Measurements from ENCODE around the gene INPP4B. TPM values are rescaled to one million over a fixed set of nuclear protein-coding genes. Genes with fewer than 3 reads are reported as not detected.
A peak's percentile ranks its signal among the peaks of the same experiment; 100 is the strongest.

INPP4B gene
- total RNA-seq, 1 experiment from 2014 or later: 17.6 TPM

- no peak for DNase-seq (ENCODE audit: unreplicated experiment)
- Mint-ChIP-seq H3K27me3 (ENCODE audit: insufficient read depth, unreplicated experiment) (no peaks in the 10 kb centered on the region), H3K27ac (ENCODE audit: low read depth, unreplicated experiment) (peak overlapping the region; percentile 94), H3K4me1 (ENCODE audit: insufficient read depth, unreplicated experiment) (peaks cover 29% of the 10 kb centered on the region), H3K36me3 (ENCODE audit: insufficient read depth, unreplicated experiment) (peaks cover 6% of the 10 kb centered on the region), H3K9me3 (ENCODE audit: unreplicated experiment) (no peaks in the 10 kb centered on the region), H3K4me3 (ENCODE audit: unreplicated experiment) (no peak overlapping the region)
- POLR2A ChIA-PET: interaction anchor here (0.9 to 2.2 kb wide), 2 partner anchors 17 to 40 kb away, joined by 3 to 18 read pairs; no protein-coding TSS in a partner anchor
- BruUV-seq (replicated peaks): no TSS peak
- intact Hi-C loops (cut with micrococcal nuclease): no loop called here
- CTCF ChIA-PET: interaction anchor here (1.5 to 1.6 kb wide), 2 partner anchors 8 to 96 kb away, joined by 4 to 6 read pairs; no protein-coding TSS in a partner anchor
- no peak for TF ChIP-seq CTCF (IDR thresholded peaks at IDR 0.05; ENCODE audit: unreplicated experiment)
These were observed 27.6 kb downstream of the INPP4B start for GRCh38 chr4:142818476-142818875.

GRCh38 chr4:142818031-142818430, 28.1 kb downstream of the INPP4B start:
- H3K36me3 Mint-ChIP-seq (ENCODE audit: insufficient read depth, unreplicated experiment): peaks cover 6% of the 10 kb centered on the region
- DNase-seq (ENCODE audit: unreplicated experiment): peak; percentile 9
- POLR2A ChIA-PET: interaction anchor here (0.7 to 2.2 kb wide), 4 partner anchors 9 to 457 kb away, joined by 3 to 18 read pairs (median 4); no protein-coding TSS in a partner anchor
- no peaks in the 10 kb centered on the region for H3K27me3 Mint-ChIP-seq (ENCODE audit: insufficient read depth, unreplicated experiment)
- H3K9me3 Mint-ChIP-seq (ENCODE audit: unreplicated experiment): no peaks in the 10 kb centered on the region
- H3K4me3 Mint-ChIP-seq (ENCODE audit: unreplicated experiment): peak overlapping the region; percentile 52
- no peak for TF ChIP-seq CTCF (IDR thresholded peaks at IDR 0.05; ENCODE audit: unreplicated experiment)
- CTCF ChIA-PET: interaction anchor here (1.5 to 1.6 kb wide), 2 partner anchors 9 to 96 kb away, joined by 4 to 6 read pairs; no protein-coding TSS in a partner anchor
- H3K27ac Mint-ChIP-seq (ENCODE audit: low read depth, unreplicated experiment): peak overlapping the region; percentile 94
- intact Hi-C loops (cut with micrococcal nuclease): no loop called here
- no TSS peak for BruUV-seq (replicated peaks)
- peaks cover 29% of the 10 kb centered on the region for H3K4me1 Mint-ChIP-seq (ENCODE audit: insufficient read depth, unreplicated experiment)

- Mint-ChIP-seq H3K36me3 (ENCODE audit: insufficient read depth, unreplicated experiment) (peaks cover 6% of the 10 kb centered on the region), H3K27me3 (ENCODE audit: insufficient read depth, unreplicated experiment) (no peaks in the 10 kb centered on the region), H3K9me3 (ENCODE audit: unreplicated experiment) (no peaks in the 10 kb centered on the region), H3K4me1 (ENCODE audit: insufficient read depth, unreplicated experiment) (peaks cover 29% of the 10 kb centered on the region), H3K4me3 (ENCODE audit: unreplicated experiment) (peak overlapping the region; percentile 52), H3K27ac (ENCODE audit: low read depth, unreplicated experiment) (peak overlapping the region; percentile 94)
- DNase-seq (ENCODE audit: unreplicated experiment): peak; percentile 93
- BruUV-seq (replicated peaks): no TSS peak
- ChIA-PET CTCF (interaction anchor here (0.9 to 1.6 kb wide), 3 partner anchors 10 to 95 kb away, joined by 4 to 6 read pairs (median 6); no protein-coding TSS in a partner anchor), POLR2A (interaction anchor here (0.7 to 2.2 kb wide), 4 partner anchors 10 to 457 kb away, joined by 3 to 18 read pairs (median 4); no protein-coding TSS in a partner anchor)
- TF ChIP-seq CTCF (IDR thresholded peaks at IDR 0.05; ENCODE audit: unreplicated experiment): no peak
- intact Hi-C loops (cut with micrococcal nuclease): no loop called here
These were observed 28.7 kb downstream of the INPP4B start for GRCh38 chr4:142817442-142817841.

GRCh38 chr4:142815834-142816233, 30.3 kb downstream of the INPP4B start:
- POLR2A ChIA-PET: interaction anchor here (1.1 kb wide), 1 partner anchor 38 kb away, joined by 4 read pairs; no protein-coding TSS in a partner anchor
- intact Hi-C loops (cut with micrococcal nuclease): no loop called here

More at GRCh38 chr4:142815834-142816233, 30.3 kb downstream of the INPP4B start:
- TF ChIP-seq CTCF (IDR thresholded peaks at IDR 0.05; ENCODE audit: unreplicated experiment): no peak
- Mint-ChIP-seq H3K27me3 (ENCODE audit: insufficient read depth, unreplicated experiment) (no peaks in the 10 kb centered on the region), H3K36me3 (ENCODE audit: insufficient read depth, unreplicated experiment) (peaks cover 6% of the 10 kb centered on the region), H3K4me1 (ENCODE audit: insufficient read depth, unreplicated experiment) (peaks cover 29% of the 10 kb centered on the region), H3K4me3 (ENCODE audit: unreplicated experiment) (no peak overlapping the region), H3K9me3 (ENCODE audit: unreplicated experiment) (no peaks in the 10 kb centered on the region), H3K27ac (ENCODE audit: low read depth, unreplicated experiment) (peak overlapping the region; percentile 89)
- CTCF ChIA-PET: interaction anchor here (0.9 kb wide), 1 partner anchor 462 kb away, joined by 3 read pairs; no protein-coding TSS in a partner anchor
- no TSS peak for BruUV-seq (replicated peaks)
- peak; percentile 69 for DNase-seq (ENCODE audit: unreplicated experiment)
